OCI-LY3 (cell line): Measurements from ENCODE around the gene PDCD2L.

ENCODE experiments used
- EZH2phosphoT487 ChIP-seq: fragments of 200-600 bp; shearing (Covaris generic); IDR thresholded peaks from 2 replicates; pipeline ENCODE4 v1.6.1; 2018; ENCODE audit warnings: antibody characterized with exemption, mixed run types, low read depth
- TF ChIP-seq, protein P1 (sequence below): fragments of 200-600, 300-600 bp; sonication (generic); IDR thresholded peaks from 2 replicates; pipeline ENCODE4 v1.5.1; 2014; ENCODE audit warnings: antibody characterized with exemption, low read length, low read depth

DNA sequence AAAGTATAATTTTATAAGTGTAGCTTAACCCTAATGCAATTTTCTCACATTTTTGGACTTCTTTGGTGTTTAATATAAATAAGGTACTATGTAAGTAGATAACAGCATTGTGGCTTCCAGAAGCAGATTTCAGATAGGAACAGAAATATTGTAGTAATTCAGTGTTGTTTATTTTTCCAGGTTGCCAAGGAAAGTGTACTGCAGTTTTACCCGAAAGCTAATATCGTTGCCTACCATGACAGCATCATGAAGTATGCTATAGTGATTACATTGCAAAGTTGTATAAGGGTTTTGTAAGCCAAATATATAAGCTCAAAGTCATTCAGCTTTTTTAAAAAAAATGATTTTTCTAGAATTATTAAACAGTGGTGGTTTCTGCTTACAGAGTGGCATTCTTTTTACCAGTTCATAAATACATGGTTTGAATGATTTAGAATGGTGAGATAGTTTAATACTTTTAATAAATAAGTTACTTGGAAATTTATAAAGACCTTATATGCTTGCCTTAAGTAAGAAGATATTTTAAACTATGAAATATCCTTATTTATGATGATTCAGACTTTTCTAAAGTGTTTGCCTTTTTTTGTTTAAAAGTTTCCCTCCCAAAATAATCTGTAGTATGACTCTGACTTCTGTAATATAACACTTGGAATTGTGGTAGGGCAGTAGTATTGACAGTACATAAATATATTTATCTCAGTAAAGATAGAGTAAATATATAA lies 27.6 kb downstream of the PDCD2L start:
- TF ChIP-seq, protein P1, sequence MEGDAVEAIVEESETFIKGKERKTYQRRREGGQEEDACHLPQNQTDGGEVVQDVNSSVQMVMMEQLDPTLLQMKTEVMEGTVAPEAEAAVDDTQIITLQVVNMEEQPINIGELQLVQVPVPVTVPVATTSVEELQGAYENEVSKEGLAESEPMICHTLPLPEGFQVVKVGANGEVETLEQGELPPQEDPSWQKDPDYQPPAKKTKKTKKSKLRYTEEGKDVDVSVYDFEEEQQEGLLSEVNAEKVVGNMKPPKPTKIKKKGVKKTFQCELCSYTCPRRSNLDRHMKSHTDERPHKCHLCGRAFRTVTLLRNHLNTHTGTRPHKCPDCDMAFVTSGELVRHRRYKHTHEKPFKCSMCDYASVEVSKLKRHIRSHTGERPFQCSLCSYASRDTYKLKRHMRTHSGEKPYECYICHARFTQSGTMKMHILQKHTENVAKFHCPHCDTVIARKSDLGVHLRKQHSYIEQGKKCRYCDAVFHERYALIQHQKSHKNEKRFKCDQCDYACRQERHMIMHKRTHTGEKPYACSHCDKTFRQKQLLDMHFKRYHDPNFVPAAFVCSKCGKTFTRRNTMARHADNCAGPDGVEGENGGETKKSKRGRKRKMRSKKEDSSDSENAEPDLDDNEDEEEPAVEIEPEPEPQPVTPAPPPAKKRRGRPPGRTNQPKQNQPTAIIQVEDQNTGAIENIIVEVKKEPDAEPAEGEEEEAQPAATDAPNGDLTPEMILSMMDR = no peak
- no peak for TF ChIP-seq EZH2phosphoT487
